Erythroblast (primary cell): ENCODE data around the gene OTOG.
"Not testable (repeated sequence)": the region's sequence is repeated elsewhere in the genome, so short reads cannot be mapped to it uniquely, and the experiment has no call there.

Experiments
- GATA1 ChIP-seq: IDR thresholded peaks from 2 replicates; pipeline ENCODE4 v1.6.1; 2011; ENCODE audit warnings: low read depth, mild to moderate bottlenecking, control low read depth, low read length, moderate library complexity
- POLR2A ChIP-seq: IDR thresholded peaks from 2 replicates; pipeline ENCODE4 v1.6.1; 2011; ENCODE audit warnings: mild to moderate bottlenecking, low read length

GRCh38 chr11:17622711-17623110 lies 75.7 kb downstream of the OTOG start:
- TF ChIP-seq POLR2A, GATA1: not testable (repeated sequence)
